Measurements from ENCODE around the gene ERBIN. TPM values are rescaled to one million over a fixed set of nuclear protein-coding genes. Genes with fewer than 3 reads are reported as not detected.

The ERBIN gene
- total RNA-seq: 32.7 and 34.3 TPM in 2 replicates

GRCh38 chr5:65926276-65926783 lies at the start of gene ERBIN:
TSS of gene ERBIN (plus strand) at chr5:65926575. CDS start at chr5:65992719, 66,144 bp downstream.

Other genes with a start within 250 kb of the ERBIN start
- gene SGTB, start 204.5 kb upstream of the ERBIN start, total RNA-seq: 6.2 and 9.5 TPM in 2 replicates
- gene NLN, start 204.4 kb upstream of the ERBIN start, total RNA-seq: 13.6 and 19.3 TPM in 2 replicates
- gene SREK1, start 217.7 kb downstream of the ERBIN start, total RNA-seq: 18.3 and 23.7 TPM in 2 replicates

Measured in pericardium fibroblast (primary cell).